Aorta (tissue), 5 donors: Measurements from ENCODE around the gene NAA30. TPM values are rescaled to one million over a fixed set of nuclear protein-coding genes. Genes with fewer than 3 reads are reported as not detected.

ENCODE experiments used
- ATAC-seq: fragments of 200-7000 bp; cut with Tn5 transposase; one replicate; pipeline ENCODE4 v1.9.1; 2022; ENCODE audit warnings: moderate library complexity; ENCODE audit not compliant: low FRiP score
- DNase-seq, 2 donors: peaks; one replicate each; pipeline ENCODE4 v3.0.0-alpha.2; 2020
- H3K27ac ChIP-seq, 2 donors: one replicate each; pipeline ENCODE4 v1.5.1; 2013; ENCODE audit warnings: low read length in 2 of 2, mild to moderate bottlenecking in 2 of 2, moderate library complexity in 2 of 2, control low read depth in 1 of 2, inconsistent platforms in 1 of 2, low read depth in 1 of 2
- H3K27me3 ChIP-seq, 2 donors: one replicate each; pipeline ENCODE4 v1.6.1; 2013; ENCODE audit warnings: control low read depth in 1 of 2, low read length in 1 of 2, mild to moderate bottlenecking in 1 of 2, moderate library complexity in 1 of 2; ENCODE audit not compliant: insufficient read depth in 2 of 2, control insufficient read depth in 1 of 2
- H3K36me3 ChIP-seq, 2 donors: one replicate each; pipeline ENCODE4 v1.6.1; 2013; ENCODE audit warnings: control low read depth in 1 of 2, low read length in 1 of 2, mild to moderate bottlenecking in 1 of 2; ENCODE audit not compliant: insufficient read depth in 2 of 2, control insufficient read depth in 1 of 2
- H3K4me1 ChIP-seq, 2 donors: one replicate each; pipeline ENCODE4 v1.6.1; 2013; ENCODE audit warnings: low read length in 2 of 2, control low read depth in 1 of 2, mild to moderate bottlenecking in 1 of 2, moderate library complexity in 1 of 2; ENCODE audit not compliant: insufficient read depth in 2 of 2, control insufficient read depth in 1 of 2
- H3K4me3 ChIP-seq, 2 donors: one replicate each; pipeline ENCODE4 v1.5.1; 2013; ENCODE audit warnings: low read length in 2 of 2, control low read depth in 1 of 2, mild to moderate bottlenecking in 1 of 2
- H3K9me3 ChIP-seq: one replicate; pipeline ENCODE4 v1.6.1; 2013; ENCODE audit warnings: mild to moderate bottlenecking, low read length; ENCODE audit not compliant: control insufficient read depth
- WGBS, 2 donors: extraction: QIAGEN DNeasy Blood & Tissue Kit; methylation state at CpG; one replicate each; pipeline ENCODE4 v1.1.7; 2013; 5-methylcytosine and 5-hydroxymethylcytosine counted together
- intact Hi-C, 2 donors: fragments of 100-400 bp; cut with DNase I; formaldehyde crosslinking; loops; one replicate each; pipeline versions ENCODE4 v1.14.2 to v1.15.0; 2022
- polyA plus RNA-seq, 2 donors: library from polyadenylated mRNA; stranded (reverse); fragments of 200-250 nt; gene quantifications; one replicate each; pipeline ENCODE4 v1.2.3, GENCODE V29; 2013
- total RNA-seq, 2 donors: library from RNA; stranded (reverse); fragmentation: NEBNext Ultra II Directional; extraction: Animal tissue kit (Norgen Biotek cat#: 25700); gene quantifications; one replicate each; pipeline ENCODE4 v1.2.1, GENCODE V29; 2021
- donor health status: healthy with polysubstance abuse.
- donor health status: Bipolar disorder and iron deficiency.
- donor health status: DM: no; HTN: no; CAD: no.
- donor health status: DM: no; HTN: no; CAD: no.
- donor health status: DM: yes; HTN: yes; CAD: no.

NAA30 gene
- total and polyA plus RNA-seq, 4 donors = 7.9 to 17.0 (median 12.8) TPM

DNA sequence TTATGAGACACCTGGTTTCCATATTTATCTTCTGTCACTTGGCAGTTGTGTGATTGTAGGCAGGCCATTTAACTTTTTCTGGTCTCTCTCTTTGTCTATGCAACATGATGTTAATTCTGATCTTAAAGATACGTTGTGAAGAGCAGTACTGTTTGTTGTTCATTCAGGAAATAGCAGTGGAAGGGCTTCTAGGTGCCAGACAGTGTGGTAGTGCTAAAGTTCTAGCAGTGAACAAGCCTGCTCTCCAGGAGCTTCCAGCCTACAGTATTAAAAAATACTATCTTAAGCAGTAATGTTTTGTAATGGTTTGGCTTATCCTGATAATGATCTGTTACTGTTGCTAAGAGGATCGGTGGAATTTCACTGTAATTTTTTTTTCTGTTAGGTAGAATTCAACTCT is 15.2 kb downstream of the NAA30 start:
- Histone ChIP-seq H3K4me3 (no peak overlapping the region), H3K9me3 (no peaks in the 10 kb centered on the region), H3K36me3 (peaks cover 0 to 3% of the 10 kb centered on the region in 2 donors), H3K27me3 (no peaks in the 10 kb centered on the region), H3K4me1 (peaks cover 0 to 4% of the 10 kb centered on the region in 2 donors), H3K27ac (no peak overlapping the region)
- intact Hi-C loops = no loop called here
- ATAC-seq (no peak), DNase-seq (no peak)
- WGBS, 2 donors = 80 to 84% methylated on average over 2 of the region's 2 CpGs

DNA sequence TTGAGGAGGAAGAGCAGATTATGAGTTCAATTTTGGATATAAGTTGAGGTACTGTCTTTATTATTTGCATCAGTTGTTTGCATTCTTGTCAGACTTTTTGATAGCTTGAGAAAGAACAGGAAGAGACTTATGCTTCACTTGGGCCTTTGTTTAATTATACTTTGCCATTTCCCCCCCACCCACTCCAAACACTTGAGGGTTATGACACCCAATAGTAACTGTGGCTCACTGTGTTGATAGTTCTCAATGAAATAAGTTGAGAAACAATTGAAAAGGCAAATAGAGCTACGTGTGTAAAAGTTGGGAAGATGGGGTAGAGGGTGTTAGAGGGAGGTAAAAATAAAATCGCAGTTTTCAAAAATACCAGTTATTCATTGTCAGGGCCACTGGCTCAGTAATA is 17.7 kb downstream of the NAA30 start:
- peaks cover 0 to 3% of the 10 kb centered on the region in 2 donors for H3K36me3 ChIP-seq
- H3K9me3 ChIP-seq = no peaks in the 10 kb centered on the region
- no peak for DNase-seq
- no peak overlapping the region for H3K27ac ChIP-seq
- 95 to 97% methylated on average over 2 of the region's 2 CpGs for WGBS, 2 donors
- ATAC-seq = no peak
- peaks cover 0 to 2% of the 10 kb centered on the region in 2 donors for H3K4me1 ChIP-seq
- intact Hi-C loops = no loop called here
- H3K4me3 ChIP-seq = no peak overlapping the region
- H3K27me3 ChIP-seq = no peaks in the 10 kb centered on the region

DNA sequence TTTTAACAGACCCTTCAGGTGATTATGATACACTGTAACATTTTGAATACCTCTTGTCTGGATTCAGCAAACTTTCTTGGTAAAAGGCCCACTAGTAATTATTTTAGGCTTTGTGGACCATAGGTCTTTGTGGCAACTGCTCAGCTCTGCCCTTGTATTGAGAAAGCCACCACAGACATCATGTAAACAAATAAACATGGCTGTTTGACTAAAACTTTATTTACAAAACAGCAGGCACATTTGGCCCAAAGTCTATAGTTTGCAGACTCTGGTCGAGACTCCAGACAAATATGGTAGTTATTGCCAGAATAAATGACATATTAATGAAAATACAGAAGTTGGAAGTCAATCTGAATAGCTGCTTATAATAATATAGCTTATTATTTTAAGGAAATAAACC is 18.2 kb downstream of the NAA30 start:
- Histone ChIP-seq H3K4me3 (no peak overlapping the region), H3K4me1 (peaks cover 0 to 2% of the 10 kb centered on the region in 2 donors), H3K27me3 (no peaks in the 10 kb centered on the region), H3K9me3 (no peaks in the 10 kb centered on the region), H3K36me3 (peaks cover 0 to 3% of the 10 kb centered on the region in 2 donors), H3K27ac (no peak overlapping the region)
- 14 to 23% methylated on average over 1 of the region's 1 CpG for WGBS, 2 donors
- DNase-seq (no peak), ATAC-seq (no peak)
- intact Hi-C loops = no loop called here

DNA sequence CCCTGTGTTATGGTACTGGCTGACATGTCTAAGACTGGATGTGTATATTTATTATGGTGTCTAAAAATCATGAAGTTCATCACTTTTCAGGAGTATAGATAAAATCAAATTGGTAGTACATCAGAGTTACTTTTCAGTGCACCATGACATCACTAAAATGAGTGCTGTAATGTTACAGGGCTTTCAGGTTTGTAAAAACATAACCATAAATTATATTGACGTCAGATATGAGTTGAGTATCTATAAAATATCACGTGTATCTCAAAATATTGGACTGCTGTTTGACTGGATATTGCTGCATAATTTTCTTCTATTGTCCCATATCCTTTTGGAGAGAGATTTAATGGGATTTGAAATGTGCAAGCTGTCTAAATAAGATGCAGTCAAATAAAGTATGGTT is 22.0 kb downstream of the NAA30 start:
- Histone ChIP-seq H3K9me3 (no peaks in the 10 kb centered on the region), H3K4me1 (peaks cover 0 to under 1% of the 10 kb centered on the region in 2 donors), H3K36me3 (no peaks in the 10 kb centered on the region), H3K4me3 (no peak overlapping the region), H3K27me3 (no peaks in the 10 kb centered on the region), H3K27ac (no peak overlapping the region)
- no peak for ATAC-seq
- intact Hi-C loops = no loop called here
- WGBS, 2 donors = 47 to 52% methylated on average over 2 of the region's 2 CpGs
- DNase-seq = no peak

DNA sequence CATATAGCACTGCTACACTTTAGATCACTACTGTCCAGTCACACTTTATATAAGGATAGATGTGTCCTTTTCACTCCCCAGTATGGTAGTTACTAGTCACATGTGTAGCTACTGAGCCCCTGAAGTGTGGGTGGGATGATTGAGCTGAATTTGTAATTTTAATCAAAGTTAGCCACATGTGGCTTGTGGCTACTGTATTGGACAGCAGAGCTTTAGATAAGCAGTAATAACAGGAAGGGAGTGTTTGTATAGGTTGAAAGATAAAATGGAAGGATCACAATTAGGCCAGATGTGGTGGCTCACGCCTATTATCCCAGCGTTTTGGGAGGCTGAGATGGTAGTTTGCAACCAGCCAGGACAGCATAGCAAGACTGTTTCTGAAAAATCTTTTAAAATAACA is 23.5 kb downstream of the NAA30 start:
- WGBS, 2 donors = 75 to 79% methylated on average over 2 of the region's 2 CpGs
- Histone ChIP-seq H3K4me3 (no peak overlapping the region), H3K27ac (no peak overlapping the region), H3K27me3 (no peaks in the 10 kb centered on the region), H3K9me3 (no peaks in the 10 kb centered on the region), H3K4me1 (no peaks in the 10 kb centered on the region), H3K36me3 (no peaks in the 10 kb centered on the region)
- DNase-seq (no peak), ATAC-seq (no peak)
- intact Hi-C loops = no loop called here

DNA sequence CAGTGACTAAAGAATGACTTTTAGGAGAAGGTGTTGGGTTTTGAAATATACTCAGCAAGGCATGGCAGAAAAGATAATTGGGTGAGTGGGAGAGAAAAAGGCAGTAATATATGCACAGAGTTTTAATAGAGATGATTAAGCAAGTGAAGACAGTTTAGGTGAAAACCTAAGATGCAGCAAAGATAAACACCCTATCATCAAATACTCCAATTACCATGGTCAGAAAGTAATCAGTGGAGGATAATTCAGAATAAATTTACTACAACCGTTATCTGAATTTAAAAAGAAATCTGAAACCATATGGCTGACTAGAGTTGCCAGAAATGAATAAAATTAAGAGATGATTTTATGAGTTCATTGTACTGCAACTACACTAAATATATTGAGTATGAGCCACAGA is 26.8 kb downstream of the NAA30 start:
- ATAC-seq (no peak), DNase-seq (no peak)
- intact Hi-C loops = no loop called here
- H3K4me3 ChIP-seq = no peak overlapping the region
- H3K9me3 ChIP-seq = no peaks in the 10 kb centered on the region
- no peaks in the 10 kb centered on the region for H3K27me3 ChIP-seq
- H3K27ac ChIP-seq = no peak overlapping the region
- WGBS, 2 donors = 89 to 92% methylated on average over 1 of the region's 1 CpG
- no peaks in the 10 kb centered on the region for H3K4me1 ChIP-seq
- H3K36me3 ChIP-seq = no peaks in the 10 kb centered on the region

DNA sequence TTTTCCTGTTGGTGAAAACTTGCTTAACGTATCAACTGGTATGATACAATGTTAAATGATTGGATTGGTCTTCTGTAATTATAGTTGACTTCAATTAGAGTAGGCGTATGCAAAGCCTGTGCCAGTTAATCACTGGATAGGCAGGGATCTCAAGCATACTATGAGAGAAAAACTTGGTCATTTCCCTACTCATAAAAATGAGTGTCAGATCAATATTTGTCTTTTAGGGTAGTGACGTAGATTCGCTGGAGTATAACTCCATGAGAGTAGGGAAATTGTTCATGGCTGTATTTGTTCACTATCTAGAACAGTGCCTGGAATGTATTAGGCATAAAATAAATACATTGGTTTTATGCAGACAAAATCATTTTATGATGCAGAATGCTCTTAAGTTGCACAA is 28.6 kb downstream of the NAA30 start:
- 83 to 86% methylated on average over 4 of the region's 4 CpGs for WGBS, 2 donors
- ATAC-seq = no peak
- no peak overlapping the region for H3K4me3 ChIP-seq
- no peaks in the 10 kb centered on the region for H3K27me3 ChIP-seq
- H3K36me3 ChIP-seq = no peaks in the 10 kb centered on the region
- intact Hi-C loops = no loop called here
- no peak for DNase-seq
- H3K9me3 ChIP-seq = no peaks in the 10 kb centered on the region
- no peak overlapping the region for H3K27ac ChIP-seq
- no peaks in the 10 kb centered on the region for H3K4me1 ChIP-seq

DNA sequence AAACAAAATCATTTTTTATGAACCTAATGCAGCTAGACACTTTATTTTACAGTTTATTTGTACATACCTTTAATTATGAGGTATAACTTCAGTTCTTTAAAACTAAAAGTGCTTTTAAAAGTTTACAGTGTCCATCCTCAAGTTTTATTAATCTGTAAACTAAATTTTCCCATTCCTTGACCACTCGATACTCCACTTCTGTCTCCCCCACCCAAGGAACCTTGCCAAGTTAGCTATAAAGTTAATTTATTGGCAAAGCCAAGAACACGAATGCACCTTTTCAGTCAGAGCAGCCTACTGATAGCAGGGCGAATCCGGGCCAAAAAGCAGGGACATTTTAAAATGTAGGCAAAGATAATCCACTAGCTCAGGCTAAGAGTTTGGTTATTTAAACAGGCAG is 29.6 kb downstream of the NAA30 start:
- Histone ChIP-seq H3K27me3 (no peaks in the 10 kb centered on the region), H3K4me1 (no peaks in the 10 kb centered on the region), H3K4me3 (no peak overlapping the region), H3K27ac (no peak overlapping the region), H3K36me3 (no peaks in the 10 kb centered on the region), H3K9me3 (no peaks in the 10 kb centered on the region)
- no peak for DNase-seq
- WGBS, 2 donors = 44 to 45% methylated on average over 4 of the region's 4 CpGs
- no peak for ATAC-seq
- intact Hi-C loops = no loop called here

DNA sequence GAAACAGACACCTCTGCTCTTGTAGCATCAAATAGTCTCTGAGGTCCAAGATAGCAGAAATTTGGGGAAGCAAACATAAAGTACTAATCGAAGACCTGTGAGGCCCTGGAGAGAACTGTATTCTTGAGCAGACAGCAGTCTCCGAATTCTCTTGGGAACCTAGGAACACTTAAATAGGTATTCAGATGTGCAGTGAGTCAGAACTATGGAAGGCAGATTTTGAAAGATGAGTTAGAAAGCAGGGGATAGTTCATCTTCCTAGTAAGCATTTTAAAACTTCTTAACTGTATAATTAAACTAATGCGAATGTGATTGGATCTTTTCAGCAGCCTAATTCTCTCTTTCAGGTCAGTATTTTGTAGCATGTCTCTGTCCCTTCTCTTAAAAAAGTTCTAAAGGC is 30.6 kb downstream of the NAA30 start:
- H3K4me3 ChIP-seq = no peak overlapping the region
- H3K27ac ChIP-seq = no peak overlapping the region
- H3K4me1 ChIP-seq = no peaks in the 10 kb centered on the region
- WGBS, 2 donors = 90% methylated on average over 3 of the region's 3 CpGs
- H3K36me3 ChIP-seq = no peaks in the 10 kb centered on the region
- intact Hi-C loops = no loop called here
- H3K27me3 ChIP-seq = no peaks in the 10 kb centered on the region
- no peak for ATAC-seq
- no peaks in the 10 kb centered on the region for H3K9me3 ChIP-seq
- no peak for DNase-seq
